Mesenteric fat pad (tissue), 1 donor: ENCODE data around the gene SCN3A. TPM values are rescaled to one million over a fixed set of nuclear protein-coding genes. Genes with fewer than 3 reads are reported as not detected.

Source experiments
- DNase-seq: peaks from one replicate; pipeline ENCODE4 v3.0.0-alpha.2; 2020; ENCODE audit warnings: low spot score
- total RNA-seq: library from RNA; stranded (reverse); fragmentation: NEBNext Ultra II Directional; extraction: Animal tissue kit (Norgen Biotek cat#: 25700); gene quantifications from one replicate; pipeline ENCODE4 v1.2.1, GENCODE V29; 2021
- donor health status: DM: yes; HTN: yes; CAD: no.

SCN3A gene
- total RNA-seq, 1 donor from 2014 or later: 1.3 TPM

GRCh38 chr2:165057931-165058330 is 145.9 kb downstream of the SCN3A start:
- no peak for DNase-seq

DNA sequence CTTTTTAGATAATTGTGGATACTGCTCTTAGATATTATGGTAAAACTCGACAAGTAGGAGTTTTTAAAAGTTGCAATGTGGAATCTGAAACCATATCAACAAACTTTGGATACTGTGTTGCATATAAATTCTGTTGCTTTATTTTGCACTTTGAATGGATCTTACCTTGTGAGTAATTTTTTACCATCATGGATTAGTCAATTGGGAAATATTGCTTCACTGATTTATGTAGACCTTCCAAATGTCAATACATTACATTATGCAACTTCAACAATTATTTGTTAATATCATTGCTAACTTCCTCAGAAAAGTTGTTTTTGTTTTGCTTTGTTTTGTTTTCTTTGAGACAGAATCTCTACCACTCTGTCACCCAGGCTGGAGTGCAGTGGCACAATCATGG is 146.5 kb downstream of the SCN3A start:
- DNase-seq: no peak

DNA sequence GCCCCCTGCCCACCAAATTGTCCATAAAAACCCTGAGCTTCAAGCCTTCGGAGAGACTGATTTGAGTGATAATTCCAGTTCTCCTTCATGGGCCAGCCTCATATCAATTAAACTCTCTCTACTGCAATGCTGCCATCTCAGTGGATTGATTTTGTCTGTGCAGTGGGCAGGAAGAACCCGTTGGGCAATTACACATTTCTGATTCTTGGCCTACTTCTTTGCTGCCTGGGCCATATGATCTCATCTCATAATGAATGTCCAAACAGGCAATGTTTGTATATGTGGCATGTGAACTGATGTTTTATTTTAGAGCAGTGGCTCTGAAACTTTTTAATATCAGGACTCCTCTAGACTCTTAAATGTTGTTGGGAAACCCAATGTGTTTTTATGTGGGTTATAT is 147.3 kb downstream of the SCN3A start:
- DNase-seq: no peak

DNA sequence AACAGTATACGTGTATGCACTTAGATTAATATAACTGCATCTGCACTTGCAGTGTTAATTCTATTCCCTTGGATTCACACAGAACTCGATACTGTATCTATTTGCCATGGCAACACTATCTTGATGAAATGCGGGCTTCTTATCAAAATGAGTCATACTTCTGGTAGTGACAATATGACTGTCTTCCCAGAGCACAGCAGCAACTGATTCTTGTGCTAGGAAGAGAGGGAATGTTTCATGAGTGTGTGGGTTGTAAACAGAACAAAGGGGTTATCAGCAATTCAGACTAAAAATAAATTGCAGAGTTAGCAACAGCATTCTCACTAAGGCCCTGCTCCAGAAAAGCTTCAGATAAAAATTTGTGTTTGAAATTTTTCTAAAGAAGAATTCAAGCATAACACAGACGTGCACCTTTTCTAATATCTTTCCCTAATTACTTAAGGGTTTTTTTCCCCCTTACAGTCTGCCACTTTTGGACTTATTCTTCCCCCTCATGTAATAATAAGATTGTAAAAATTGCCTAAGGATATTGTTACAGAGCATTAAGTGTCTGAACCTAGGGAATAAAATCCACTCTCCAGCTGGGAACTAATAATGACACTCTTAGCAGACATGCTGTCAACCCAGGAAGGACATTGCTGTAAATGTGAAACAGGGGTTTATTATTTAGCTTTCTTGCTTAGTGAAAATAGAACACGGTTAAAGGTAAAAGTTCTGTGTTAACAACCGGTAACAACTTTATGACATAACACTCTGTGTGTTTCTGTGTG is 148.6 kb downstream of the SCN3A start:
- no peak for DNase-seq

DNA sequence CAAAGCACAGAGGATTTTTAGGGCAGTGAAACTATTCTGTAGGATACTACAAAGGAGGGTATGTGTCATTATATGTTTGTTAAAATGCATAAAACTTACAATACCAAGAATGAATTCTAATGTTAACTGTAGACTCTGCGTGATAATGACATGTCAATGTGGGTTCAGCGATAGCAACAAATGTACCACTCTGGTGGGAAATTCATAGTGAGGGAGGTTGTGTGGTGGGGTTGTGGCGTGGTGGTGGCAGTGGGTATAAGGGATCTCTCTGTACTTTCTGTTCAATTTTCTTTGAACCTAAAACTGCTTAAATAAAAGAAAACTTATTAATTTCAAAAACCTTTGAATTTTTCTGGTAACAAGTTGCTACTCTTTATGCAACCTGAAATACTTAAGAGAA is 149.2 kb downstream of the SCN3A start:
- DNase-seq: no peak

- DNase-seq: no peak
Measured at GRCh38 chr2:165044505-165045303, 159.1 kb downstream of the SCN3A start.

Other genes starting within 250 kb of the SCN3A start
- 1.1 TPM for gene SLC38A11, start 248.5 kb downstream of the SCN3A start, total RNA-seq
- 0.16 TPM for gene SCN2A, start 35.4 kb upstream of the SCN3A start, total RNA-seq